MM.1S (cell line): ENCODE data around the gene TMEM51.

Experiments
- CTCF ChIP-seq: fragments of 300-600 bp; sonication (generic); IDR thresholded peaks from 2 replicates; pipeline ENCODE4 v1.5.1; 2016; ENCODE audit warnings: antibody characterized with exemption, low read length, mixed read lengths
- EZH2 ChIP-seq: fragments of 300-600 bp; sonication (generic); optimal IDR thresholded peaks from 2 replicates; pipeline ENCODE3; 2017; ENCODE audit warnings: low read depth, mild to moderate bottlenecking, antibody characterized with exemption, low read length, mixed read lengths

- TF ChIP-seq CTCF: no peak
- no peak for TF ChIP-seq EZH2
Measured at GRCh38 chr1:15206418-15207030, 53.0 kb downstream of the TMEM51 start.
